ENCODE measurements around the gene RAD51B.

- TF ChIP-seq SP1 (CRISPR knock-in tag; conservative IDR thresholded peaks at IDR 0.05) = no peak
- TF ChIP-seq CTCF (IDR thresholded peaks at IDR 0.05) = no peak
- no peak for TF ChIP-seq SMAD4 (CRISPR knock-in tag; IDR thresholded peaks at IDR 0.05)
- no peak for TF ChIP-seq STAT6 (CRISPR knock-in tag; conservative IDR thresholded peaks at IDR 0.05; ENCODE audit: low read depth)
- no peak for TF ChIP-seq ZSCAN18 (CRISPR knock-in tag; IDR thresholded peaks at IDR 0.05)
- TF ChIP-seq TCF7 (CRISPR knock-in tag; IDR thresholded peaks at IDR 0.05; ENCODE audit: low read depth) = no peak
These were observed 601.5 kb downstream of the RAD51B start for GRCh38 chr14:68421116-68421515.
